MM.1S (cell line): ENCODE data around the gene CACNA1E.

Experiments
- DNase-seq: peaks from one replicate; pipeline ENCODE4 v3.0.0-alpha.2; 2015
- H2AFZ ChIP-seq: fragments of 300-600 bp; sonication (generic); 2 replicates; pipeline ENCODE4 v1.6.0; 2016; ENCODE audit warnings: antibody characterized with exemption, low read length
- H3F3A ChIP-seq: fragments of 300-600 bp; sonication (generic); 2 replicates; pipeline ENCODE4 v1.6.1; 2016; ENCODE audit warnings: mild to moderate bottlenecking, antibody characterized with exemption, low read length, moderate library complexity, mixed read lengths; ENCODE audit not compliant: insufficient read depth
- H3K27ac ChIP-seq: fragments of 300-600 bp; sonication (generic); 2 replicates; pipeline ENCODE4 v1.5.1; 2016; ENCODE audit warnings: mild to moderate bottlenecking, low read length
- H3K27me3 ChIP-seq: fragments of 300-600 bp; sonication (generic); replicated peaks from 2 replicates; pipeline ENCODE4 v1.6.0; 2016; ENCODE audit warnings: low read length; ENCODE audit not compliant: insufficient read depth
- H3K36me3 ChIP-seq: fragments of 300-600 bp; sonication (generic); replicated peaks from 2 replicates; pipeline ENCODE4 v1.6.1; 2016; ENCODE audit warnings: mild to moderate bottlenecking, low read length, mixed read lengths; ENCODE audit not compliant: insufficient read depth
- H3K4me1 ChIP-seq: fragments of 300-600 bp; sonication (generic); 2 replicates; pipeline ENCODE4 v1.6.1; 2016; ENCODE audit warnings: low read length, mixed read lengths
- H3K4me2 ChIP-seq: fragments of 300-600 bp; sonication (generic); 2 replicates; pipeline ENCODE4 v1.6.0; 2016; ENCODE audit warnings: low read depth, low read length
- H3K4me3 ChIP-seq: fragments of 300-600 bp; sonication (generic); 2 replicates; pipeline ENCODE4 v1.5.1; 2016; ENCODE audit warnings: low read length, mixed read lengths
- H3K79me2 ChIP-seq: fragments of 300-600 bp; sonication (generic); 2 replicates; pipeline ENCODE4 v1.6.1; 2016; ENCODE audit warnings: mixed run types, low read length, mixed read lengths
- H3K9ac ChIP-seq: fragments of 300-600 bp; sonication (generic); 2 replicates; pipeline ENCODE4 v1.6.1; 2016; ENCODE audit warnings: low read length, mixed read lengths
- H3K9me2 ChIP-seq: fragments of 300-600 bp; sonication (generic); replicated peaks from 2 replicates; pipeline ENCODE4 v1.6.1; 2016; ENCODE audit warnings: mild to moderate bottlenecking, low read length, mixed read lengths; ENCODE audit not compliant: insufficient read depth
- H3K9me3 ChIP-seq: fragments of 300-600 bp; sonication (generic); replicated peaks from 2 replicates; pipeline ENCODE4 v1.6.1; 2016; ENCODE audit warnings: mild to moderate bottlenecking, low read length, mixed read lengths; ENCODE audit not compliant: insufficient read depth
- H4K20me1 ChIP-seq: fragments of 300-600 bp; sonication (generic); 2 replicates; pipeline ENCODE4 v1.6.1; 2016; ENCODE audit warnings: mild to moderate bottlenecking, low read length, moderate library complexity, mixed read lengths; ENCODE audit not compliant: insufficient read depth
- EZH2 ChIP-seq: fragments of 300-600 bp; sonication (generic); optimal IDR thresholded peaks from 2 replicates; pipeline ENCODE3; 2017; ENCODE audit warnings: low read depth, mild to moderate bottlenecking, antibody characterized with exemption, low read length, mixed read lengths
- EZH2phosphoT487 ChIP-seq: fragments of 300-600 bp; sonication (generic); IDR thresholded peaks from 2 replicates; pipeline ENCODE4 v1.6.1; 2018; ENCODE audit warnings: antibody characterized with exemption, low read length
- TF ChIP-seq, protein P1 (sequence below): fragments of 300-600 bp; sonication (generic); IDR thresholded peaks from 2 replicates; pipeline ENCODE4 v1.5.1; 2016; ENCODE audit warnings: antibody characterized with exemption, low read length, mixed read lengths

Gene CACNA1E

DNA sequence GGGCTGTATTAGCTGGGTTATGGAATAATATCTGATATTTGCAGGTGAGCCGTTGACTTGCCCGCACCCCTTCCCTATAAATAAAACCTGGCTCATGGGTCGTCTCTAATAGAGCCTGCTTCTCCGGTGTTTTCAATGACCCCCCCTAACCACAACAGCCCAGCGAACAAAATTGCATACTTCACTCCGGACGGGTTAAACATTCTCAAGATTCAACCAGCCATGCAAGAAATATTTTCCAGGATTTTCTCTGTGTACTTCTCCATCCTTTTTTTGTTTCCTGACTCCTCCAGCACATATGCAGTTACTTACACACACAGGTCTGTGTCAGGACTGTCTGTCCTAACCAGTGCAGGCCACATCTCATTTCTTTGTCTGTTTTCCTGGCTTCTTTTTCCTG lies 310.5 kb downstream of the CACNA1E start:
- no peaks in the 10 kb centered on the region for H3K27me3 ChIP-seq
- no peak for DNase-seq
- H3K9me2 ChIP-seq, result no peaks in the 10 kb centered on the region
- H2AFZ ChIP-seq, result no peak overlapping the region
- H3K9ac ChIP-seq, result no peak overlapping the region
- no peaks in the 10 kb centered on the region for H3K4me1 ChIP-seq
- no peak overlapping the region for H3K4me3 ChIP-seq
- H3K9me3 ChIP-seq, result no peaks in the 10 kb centered on the region
- H4K20me1 ChIP-seq, result no peaks in the 10 kb centered on the region
- H3K79me2 ChIP-seq, result no peaks in the 10 kb centered on the region
- TF ChIP-seq EZH2 (no peak), EZH2phosphoT487 (no peak)
- TF ChIP-seq, protein P1, sequence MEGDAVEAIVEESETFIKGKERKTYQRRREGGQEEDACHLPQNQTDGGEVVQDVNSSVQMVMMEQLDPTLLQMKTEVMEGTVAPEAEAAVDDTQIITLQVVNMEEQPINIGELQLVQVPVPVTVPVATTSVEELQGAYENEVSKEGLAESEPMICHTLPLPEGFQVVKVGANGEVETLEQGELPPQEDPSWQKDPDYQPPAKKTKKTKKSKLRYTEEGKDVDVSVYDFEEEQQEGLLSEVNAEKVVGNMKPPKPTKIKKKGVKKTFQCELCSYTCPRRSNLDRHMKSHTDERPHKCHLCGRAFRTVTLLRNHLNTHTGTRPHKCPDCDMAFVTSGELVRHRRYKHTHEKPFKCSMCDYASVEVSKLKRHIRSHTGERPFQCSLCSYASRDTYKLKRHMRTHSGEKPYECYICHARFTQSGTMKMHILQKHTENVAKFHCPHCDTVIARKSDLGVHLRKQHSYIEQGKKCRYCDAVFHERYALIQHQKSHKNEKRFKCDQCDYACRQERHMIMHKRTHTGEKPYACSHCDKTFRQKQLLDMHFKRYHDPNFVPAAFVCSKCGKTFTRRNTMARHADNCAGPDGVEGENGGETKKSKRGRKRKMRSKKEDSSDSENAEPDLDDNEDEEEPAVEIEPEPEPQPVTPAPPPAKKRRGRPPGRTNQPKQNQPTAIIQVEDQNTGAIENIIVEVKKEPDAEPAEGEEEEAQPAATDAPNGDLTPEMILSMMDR, result no peak
- no peaks in the 10 kb centered on the region for H3F3A ChIP-seq
- no peak overlapping the region for H3K4me2 ChIP-seq
- no peak overlapping the region for H3K27ac ChIP-seq
- H3K36me3 ChIP-seq, result no peaks in the 10 kb centered on the region

DNA sequence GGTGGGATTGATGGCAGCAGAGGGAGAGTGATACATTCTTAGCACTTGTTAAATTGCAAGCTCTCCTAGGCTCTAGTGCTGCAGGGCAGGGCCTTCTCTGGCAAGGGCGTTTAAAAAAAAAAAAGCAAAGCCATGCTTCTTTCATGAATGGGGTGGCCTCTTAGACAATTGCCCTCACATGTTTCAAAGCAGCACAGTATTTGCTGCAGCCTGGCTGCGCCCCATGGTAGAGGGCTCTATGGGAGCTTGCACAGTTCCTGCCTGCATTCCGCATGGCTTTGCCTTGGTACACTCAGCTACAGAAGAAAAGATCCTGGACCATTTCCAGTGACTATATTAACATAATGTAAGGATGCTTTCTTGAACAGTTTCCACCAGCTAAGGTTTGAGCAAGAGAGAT lies 311.0 kb downstream of the CACNA1E start:
- H3K27ac ChIP-seq, result no peak overlapping the region
- TF ChIP-seq, protein P1, result no peak
- TF ChIP-seq EZH2 (no peak), EZH2phosphoT487 (no peak)
- H3K36me3 ChIP-seq, result no peaks in the 10 kb centered on the region
- no peak overlapping the region for H3K4me2 ChIP-seq
- no peaks in the 10 kb centered on the region for H3K79me2 ChIP-seq
- no peak overlapping the region for H2AFZ ChIP-seq
- no peaks in the 10 kb centered on the region for H3K27me3 ChIP-seq
- H4K20me1 ChIP-seq, result no peaks in the 10 kb centered on the region
- H3K9ac ChIP-seq, result no peak overlapping the region
- H3F3A ChIP-seq, result no peaks in the 10 kb centered on the region
- no peaks in the 10 kb centered on the region for H3K9me3 ChIP-seq
- H3K4me3 ChIP-seq, result no peak overlapping the region
- H3K9me2 ChIP-seq, result no peaks in the 10 kb centered on the region
- no peak for DNase-seq
- H3K4me1 ChIP-seq, result no peaks in the 10 kb centered on the region

DNA sequence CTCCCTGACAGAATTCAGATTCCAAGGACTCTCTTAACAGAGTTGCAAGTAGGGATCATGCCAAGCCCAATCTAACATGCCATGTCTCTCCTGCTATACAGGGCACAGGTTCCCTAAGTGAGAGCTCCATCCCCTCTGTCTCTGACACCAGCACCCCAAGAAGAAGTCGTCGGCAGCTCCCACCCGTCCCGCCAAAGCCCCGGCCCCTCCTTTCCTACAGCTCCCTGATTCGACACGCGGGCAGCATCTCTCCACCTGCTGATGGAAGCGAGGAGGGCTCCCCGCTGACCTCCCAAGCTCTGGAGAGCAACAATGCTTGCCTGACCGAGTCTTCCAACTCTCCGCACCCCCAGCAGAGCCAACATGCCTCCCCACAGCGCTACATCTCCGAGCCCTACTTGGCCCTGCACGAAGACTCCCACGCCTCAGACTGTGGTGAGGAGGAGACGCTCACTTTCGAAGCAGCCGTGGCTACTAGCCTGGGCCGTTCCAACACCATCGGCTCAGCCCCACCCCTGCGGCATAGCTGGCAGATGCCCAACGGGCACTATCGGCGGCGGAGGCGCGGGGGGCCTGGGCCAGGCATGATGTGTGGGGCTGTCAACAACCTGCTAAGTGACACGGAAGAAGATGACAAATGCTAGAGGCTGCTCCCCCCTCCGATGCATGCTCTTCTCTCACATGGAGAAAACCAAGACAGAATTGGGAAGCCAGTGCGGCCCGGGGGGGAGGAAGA lies 315.0 kb downstream of the CACNA1E start:
- Histone ChIP-seq H3K9ac (no peak overlapping the region), H3K27me3 (no peaks in the 10 kb centered on the region), H3F3A (no peaks in the 10 kb centered on the region), H3K4me3 (no peak overlapping the region), H4K20me1 (no peaks in the 10 kb centered on the region), H3K9me3 (no peaks in the 10 kb centered on the region), H3K4me1 (no peaks in the 10 kb centered on the region), H3K27ac (no peak overlapping the region), H3K4me2 (no peak overlapping the region), H3K79me2 (no peaks in the 10 kb centered on the region), H3K36me3 (no peaks in the 10 kb centered on the region), H3K9me2 (no peaks in the 10 kb centered on the region), H2AFZ (no peak overlapping the region)
- no peak for TF ChIP-seq EZH2
- no peak for TF ChIP-seq EZH2phosphoT487
- TF ChIP-seq, protein P1, result no peak
- no peak for DNase-seq
